HG03159 (cell line): ENCODE results near the gene IMPDH2.

Experiments
- ATAC-seq: cut with Tn5 transposase; IDR thresholded peaks from one replicate; pipeline ENCODE4 v1.9.1; 2021; ENCODE audit warnings: mild to moderate bottlenecking, moderate library complexity; ENCODE audit not compliant: unreplicated experiment

Gene IMPDH2

GRCh38 chr3:48984663-48985062, 44.5 kb downstream of the IMPDH2 start:
- no peak for ATAC-seq

- ATAC-seq = no peak
Measured at GRCh38 chr3:48983096-48983495, 46.1 kb downstream of the IMPDH2 start.

DNA sequence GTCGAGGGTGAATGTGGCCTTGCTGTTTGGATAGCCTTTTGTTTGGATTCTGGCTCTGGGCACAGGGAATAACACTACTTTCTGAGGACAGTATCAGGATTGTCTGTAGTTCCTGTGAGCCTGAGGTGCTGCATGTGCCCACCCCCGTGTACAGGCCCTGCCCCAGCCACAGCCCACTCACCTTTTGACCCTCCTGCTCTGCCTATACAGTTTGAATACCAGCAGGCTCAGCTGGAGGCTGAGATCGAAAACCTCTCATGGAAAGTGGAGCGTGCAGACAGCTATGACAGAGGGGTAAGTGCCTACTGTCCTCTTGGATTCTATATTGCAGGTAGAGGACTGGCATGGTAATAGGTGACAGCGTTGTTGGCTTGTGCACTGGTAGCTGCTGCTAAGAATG, 46.5 kb downstream of the IMPDH2 start:
- ATAC-seq = no peak

GRCh38 chr3:48982016-48982415, 47.2 kb downstream of the IMPDH2 start:
- no peak for ATAC-seq

GRCh38 chr3:48980295-48980694, 48.9 kb downstream of the IMPDH2 start:
- no peak for ATAC-seq

DNA sequence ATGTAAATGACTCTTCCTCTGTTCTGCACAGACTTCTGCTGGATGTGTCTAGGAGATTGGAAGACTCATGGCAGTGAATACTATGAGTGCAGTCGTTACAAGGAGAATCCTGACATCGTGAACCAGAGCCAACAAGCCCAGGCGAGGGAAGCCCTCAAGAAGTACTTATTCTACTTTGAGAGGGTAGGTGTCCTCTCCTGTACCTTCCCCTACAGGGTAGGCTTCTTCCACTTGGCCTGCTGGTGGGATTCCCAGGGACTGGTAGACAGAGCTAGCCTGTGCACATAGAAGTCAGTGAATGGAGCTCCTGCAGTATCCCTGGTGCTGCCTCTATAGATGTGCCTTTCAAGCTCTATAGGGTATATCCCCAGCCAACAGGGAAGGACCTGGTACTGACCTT, 49.7 kb downstream of the IMPDH2 start:
- ATAC-seq = no peak
